Liver (tissue), 9 donors: ENCODE measurements around the gene CDH23. TPM values are rescaled to one million over a fixed set of nuclear protein-coding genes. Genes with fewer than 3 reads are reported as not detected.

ENCODE experiments used
- DNase-seq: peaks from one replicate; pipeline ENCODE4 v3.0.0-alpha.2; 2017; ENCODE audit warnings: low spot score
- H3K27ac ChIP-seq, 2 donors: one replicate each; pipeline ENCODE4 v1.7.0; 2013; ENCODE audit warnings: inconsistent platforms in 2 of 2, low read length in 2 of 2, control low read depth in 1 of 2, low read depth in 1 of 2, mild to moderate bottlenecking in 1 of 2
- H3K27me3 ChIP-seq, 4 donors: one replicate each; pipeline versions ENCODE4 v1.6.1 to v1.7.0; 2013; ENCODE audit warnings: low read length in 3 of 4, inconsistent platforms in 1 of 4, mild to moderate bottlenecking in 1 of 4, moderate library complexity in 1 of 4; ENCODE audit not compliant: control insufficient read depth in 4 of 4, insufficient read depth in 4 of 4
- H3K36me3 ChIP-seq, 4 donors: one replicate each; pipeline versions ENCODE4 v1.6.1 to v1.7.0; 2013; ENCODE audit warnings: low read length in 3 of 4, mild to moderate bottlenecking in 3 of 4, low read depth in 1 of 4, moderate library complexity in 1 of 4; ENCODE audit not compliant: control insufficient read depth in 4 of 4, insufficient read depth in 3 of 4
- H3K4me1 ChIP-seq, 4 donors: one replicate each; pipeline versions ENCODE4 v1.6.1 to v1.7.0; 2013; ENCODE audit warnings: low read length in 3 of 4, mild to moderate bottlenecking in 3 of 4, moderate library complexity in 1 of 4; ENCODE audit not compliant: control insufficient read depth in 4 of 4, insufficient read depth in 4 of 4
- H3K4me3 ChIP-seq, 3 donors: one replicate each; pipeline versions ENCODE4 v1.6.1 to v1.7.0; 2013; ENCODE audit warnings: low read length in 3 of 3, control low read depth in 1 of 3, low read depth in 1 of 3, mild to moderate bottlenecking in 1 of 3
- H3K9ac ChIP-seq, 2 donors: one replicate each; pipeline ENCODE4 v1.7.0; 2013; ENCODE audit warnings: low read length in 2 of 2, mild to moderate bottlenecking in 2 of 2, moderate library complexity in 2 of 2, control low read depth in 1 of 2, low read depth in 1 of 2
- H3K9me3 ChIP-seq, 4 donors: one replicate each; pipeline versions ENCODE4 v1.6.1 to v1.7.0; 2013; ENCODE audit warnings: low read length in 3 of 4; ENCODE audit not compliant: control insufficient read depth in 4 of 4
- ATF3 ChIP-seq: IDR thresholded peaks from 2 replicates; pipeline ENCODE4 v1.6.1; 2016; ENCODE audit warnings: antibody characterized with exemption
- CTCF ChIP-seq: fragments of 150-350 bp; IDR thresholded peaks from 2 replicates; pipeline ENCODE4 v1.5.1; 2017; ENCODE audit warnings: improper control_type of control experiment, low read depth, low read length; ENCODE audit not compliant: missing input control
- EGR1 ChIP-seq, 2 donors: IDR thresholded peaks; 2 replicates each; pipeline ENCODE4 v1.6.1; 2016 to 2018; ENCODE audit warnings: antibody characterized with exemption in 2 of 2, low read depth in 2 of 2
- FOXA1 ChIP-seq: IDR thresholded peaks from 2 replicates; pipeline ENCODE4 v1.6.1; 2016; ENCODE audit warnings: antibody characterized with exemption
- FOXA2 ChIP-seq: IDR thresholded peaks from 2 replicates; pipeline ENCODE4 v1.6.1; 2016; ENCODE audit warnings: antibody characterized with exemption
- GABPA ChIP-seq, 2 donors: IDR thresholded peaks in 1 of 2; conservative IDR thresholded peaks in 1 of 2; 2 replicates each; pipeline ENCODE4 v1.6.1; 2016; ENCODE audit warnings: antibody characterized with exemption in 2 of 2, mild to moderate bottlenecking in 1 of 2, moderate library complexity in 1 of 2
- HNF4A ChIP-seq, 2 donors: conservative IDR thresholded peaks; 2 replicates each; pipeline ENCODE4 v1.6.1; 2016; ENCODE audit warnings: antibody characterized with exemption in 2 of 2, mild to moderate bottlenecking in 2 of 2
- HNF4G ChIP-seq: IDR thresholded peaks from 2 replicates; pipeline ENCODE4 v1.6.1; 2016; ENCODE audit warnings: antibody characterized with exemption
- JUND ChIP-seq, 2 donors: IDR thresholded peaks; 2 replicates each; pipeline ENCODE4 v1.6.1; 2016; ENCODE audit warnings: antibody characterized with exemption in 2 of 2
- NR2F2 ChIP-seq: IDR thresholded peaks from 2 replicates; pipeline ENCODE4 v1.6.1; 2016; ENCODE audit warnings: antibody characterized with exemption
- RAD21 ChIP-seq, 2 donors: IDR thresholded peaks; 2 replicates each; pipeline ENCODE4 v1.6.1; 2016; ENCODE audit warnings: antibody characterized with exemption in 2 of 2, mild to moderate bottlenecking in 2 of 2
- RXRA ChIP-seq, 2 donors: IDR thresholded peaks; 2 replicates each; pipeline ENCODE4 v1.6.1; 2017 to 2018; ENCODE audit warnings: antibody characterized with exemption in 2 of 2, mild to moderate bottlenecking in 1 of 2
- SP1 ChIP-seq: IDR thresholded peaks from 2 replicates; pipeline ENCODE4 v1.6.1; 2018; ENCODE audit warnings: antibody characterized with exemption, mild to moderate bottlenecking
- TAF1 ChIP-seq: conservative IDR thresholded peaks from 2 replicates; pipeline ENCODE4 v1.6.1; 2016; ENCODE audit warnings: antibody characterized with exemption, mild to moderate bottlenecking
- YY1 ChIP-seq: IDR thresholded peaks from 2 replicates; pipeline ENCODE4 v1.6.1; 2016; ENCODE audit warnings: antibody characterized with exemption, mild to moderate bottlenecking
- ZBTB33 ChIP-seq: IDR thresholded peaks from 2 replicates; pipeline ENCODE4 v1.6.1; 2016; ENCODE audit warnings: antibody characterized with exemption
- WGBS: extraction: QIAGEN DNeasy Blood & Tissue Kit; methylation state at CpG from one replicate; pipeline ENCODE4 v1.1.7; 2013; 5-methylcytosine and 5-hydroxymethylcytosine counted together
- polyA plus RNA-seq, 2 donors: library from polyadenylated mRNA; stranded (reverse) in 1 of 2; unstranded in 1 of 2; fragments of 200-250 nt in 1 of 2; fragments of >200 nt in 1 of 2; fragmentation: Nextera tagmentation in 1 of 2; extraction: Ambion mirVana in 1 of 2; gene quantifications; one replicate each; pipeline versions ENCODE4 v1.2.1 to v1.2.3, GENCODE V29; 2013 to 2015
- total RNA-seq, 2 donors: library from RNA; depleted of rRNA; stranded (reverse); fragments of >200 nt; gene quantifications; one replicate each; pipeline ENCODE4 v1.2.3, GENCODE V29; 2014
- TF ChIP-seq, protein P1 (sequence below): IDR thresholded peaks from 2 replicates; pipeline ENCODE4 v1.6.1; 2016; ENCODE audit warnings: antibody characterized with exemption
- TF ChIP-seq, protein P2 (sequence below): IDR thresholded peaks from 2 replicates; pipeline ENCODE4 v1.6.1; 2016; ENCODE audit warnings: antibody characterized with exemption, mild to moderate bottlenecking
- donor health status: healthy.
- donor health status: healthy.
- donor health status: healthy.
- donor health status: healthy.
- donor health status: healthy.

The CDH23 gene
- total and polyA plus RNA-seq, 4 donors: 1.5 to 4.7 (median 3.4) TPM

DNA sequence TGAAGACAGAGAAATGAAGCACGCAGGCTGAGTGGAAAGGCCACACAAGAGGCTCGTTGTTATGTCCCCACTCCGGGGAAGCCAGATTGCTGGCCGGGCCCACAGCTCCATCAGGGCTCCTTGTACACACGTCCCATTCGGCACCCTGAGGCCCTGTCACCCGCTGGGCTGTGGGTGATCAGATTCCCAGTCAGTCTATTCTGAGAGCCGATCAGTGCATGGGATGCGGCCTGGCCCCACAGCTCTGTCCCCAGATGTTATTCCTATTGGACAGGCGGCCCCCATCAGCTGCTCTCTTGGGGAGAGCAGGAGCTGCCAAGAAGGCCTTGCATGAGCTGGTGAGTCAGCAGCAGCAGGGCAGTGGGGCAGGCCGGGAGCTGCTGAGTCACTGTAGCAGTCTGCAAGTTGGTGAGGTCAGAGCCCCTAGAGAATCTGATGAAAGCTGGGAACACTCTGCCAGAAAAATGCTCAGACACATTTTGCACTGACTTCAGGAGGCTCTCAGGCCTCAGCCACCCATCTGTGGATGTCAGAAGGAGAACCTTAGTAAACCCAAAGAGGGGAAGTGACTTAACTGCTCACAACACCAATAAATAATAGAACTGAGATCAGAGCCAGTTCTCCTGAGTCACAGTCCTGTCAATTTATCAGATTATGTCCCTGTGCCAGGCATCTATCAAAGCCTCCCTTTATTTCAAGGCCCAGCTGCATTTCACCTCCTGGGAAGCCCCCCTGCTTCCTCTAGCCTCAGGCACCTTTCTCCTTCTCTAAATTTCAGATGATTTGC, 463.7 kb downstream of the CDH23 start:
- WGBS: 77% methylated on average over 11 of the region's 11 CpGs
- peaks cover 0 to 2% (median 1%) of the 10 kb centered on the region in 4 donors for H3K4me1 ChIP-seq

More for the DNA sequence above, 463.7 kb downstream of the CDH23 start:
- DNase-seq: peak; percentile 79
- H3K4me3 ChIP-seq: no peak overlapping the region
- H3K36me3 ChIP-seq: no peaks in the 10 kb centered on the region
- TF ChIP-seq EGR1 (IDR thresholded peaks at IDR 0.05; ENCODE audit: low read depth in 2 of 2) (peak in 1 of 2 donors; percentile 8), HNF4G (no peak), CTCF (no peak), JUND (IDR thresholded peaks at IDR 0.05) (peak; percentile 92 to 96), NR2F2 (peak; percentile 68), ZBTB33 (no peak), TAF1 (no peak), YY1 (no peak), FOXA1 (no peak), RAD21 (IDR thresholded peaks at IDR 0.05) (peak in 1 of 2 donors; percentile 10), FOXA2 (no peak), GABPA (IDR thresholded peaks at IDR 0.05 in 1 of 2, conservative IDR thresholded peaks at IDR 0.05 in 1 of 2) (no peak), SP1 (peak; percentile 42), RXRA (IDR thresholded peaks at IDR 0.05) (peak; percentile 48 to 72), ATF3 (peak; percentile 58), HNF4A (conservative IDR thresholded peaks at IDR 0.05) (peak; percentile 33 to 55)
- TF ChIP-seq, protein P1, sequence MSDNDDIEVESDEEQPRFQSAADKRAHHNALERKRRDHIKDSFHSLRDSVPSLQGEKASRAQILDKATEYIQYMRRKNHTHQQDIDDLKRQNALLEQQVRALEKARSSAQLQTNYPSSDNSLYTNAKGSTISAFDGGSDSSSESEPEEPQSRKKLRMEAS: no peak
- TF ChIP-seq, protein P2, sequence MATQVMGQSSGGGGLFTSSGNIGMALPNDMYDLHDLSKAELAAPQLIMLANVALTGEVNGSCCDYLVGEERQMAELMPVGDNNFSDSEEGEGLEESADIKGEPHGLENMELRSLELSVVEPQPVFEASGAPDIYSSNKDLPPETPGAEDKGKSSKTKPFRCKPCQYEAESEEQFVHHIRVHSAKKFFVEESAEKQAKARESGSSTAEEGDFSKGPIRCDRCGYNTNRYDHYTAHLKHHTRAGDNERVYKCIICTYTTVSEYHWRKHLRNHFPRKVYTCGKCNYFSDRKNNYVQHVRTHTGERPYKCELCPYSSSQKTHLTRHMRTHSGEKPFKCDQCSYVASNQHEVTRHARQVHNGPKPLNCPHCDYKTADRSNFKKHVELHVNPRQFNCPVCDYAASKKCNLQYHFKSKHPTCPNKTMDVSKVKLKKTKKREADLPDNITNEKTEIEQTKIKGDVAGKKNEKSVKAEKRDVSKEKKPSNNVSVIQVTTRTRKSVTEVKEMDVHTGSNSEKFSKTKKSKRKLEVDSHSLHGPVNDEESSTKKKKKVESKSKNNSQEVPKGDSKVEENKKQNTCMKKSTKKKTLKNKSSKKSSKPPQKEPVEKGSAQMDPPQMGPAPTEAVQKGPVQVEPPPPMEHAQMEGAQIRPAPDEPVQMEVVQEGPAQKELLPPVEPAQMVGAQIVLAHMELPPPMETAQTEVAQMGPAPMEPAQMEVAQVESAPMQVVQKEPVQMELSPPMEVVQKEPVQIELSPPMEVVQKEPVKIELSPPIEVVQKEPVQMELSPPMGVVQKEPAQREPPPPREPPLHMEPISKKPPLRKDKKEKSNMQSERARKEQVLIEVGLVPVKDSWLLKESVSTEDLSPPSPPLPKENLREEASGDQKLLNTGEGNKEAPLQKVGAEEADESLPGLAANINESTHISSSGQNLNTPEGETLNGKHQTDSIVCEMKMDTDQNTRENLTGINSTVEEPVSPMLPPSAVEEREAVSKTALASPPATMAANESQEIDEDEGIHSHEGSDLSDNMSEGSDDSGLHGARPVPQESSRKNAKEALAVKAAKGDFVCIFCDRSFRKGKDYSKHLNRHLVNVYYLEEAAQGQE: no peak
- H3K27me3 ChIP-seq: no peaks in the 10 kb centered on the region
- H3K9ac ChIP-seq: no peak overlapping the region
- H3K27ac ChIP-seq: peak overlapping the region; percentile 56 to 84
- H3K9me3 ChIP-seq: no peaks in the 10 kb centered on the region
